ENCODE results near the gene DCLK1. TPM values are rescaled to one million over a fixed set of nuclear protein-coding genes. Genes with fewer than 3 reads are reported as not detected.

The DCLK1 gene
- total RNA-seq, 1 experiment from 2014 or later = not detected

- intact Hi-C loops (cut with micrococcal nuclease; ENCODE audit: unreplicated experiment) = no loop called here
- Mint-ChIP-seq H3K4me3 (ENCODE audit: unreplicated experiment) (no peak overlapping the region), H3K27me3 (ENCODE audit: insufficient read depth, unreplicated experiment) (no peaks in the 10 kb centered on the region), H3K36me3 (ENCODE audit: insufficient read depth, unreplicated experiment) (no peaks in the 10 kb centered on the region), H3K4me1 (ENCODE audit: low read depth, unreplicated experiment) (no peaks in the 10 kb centered on the region), H3K27ac (ENCODE audit: unreplicated experiment) (no peak overlapping the region), H3K9me3 (ENCODE audit: unreplicated experiment) (peaks cover 16% of the 10 kb centered on the region)
- POLR2A ChIA-PET = no interaction called here
- H3K9me3 ChIP-seq = no peaks in the 10 kb centered on the region
- no peak for TF ChIP-seq CTCF (IDR thresholded peaks at IDR 0.05; ENCODE audit: insufficient read depth in 1 of 2, low read depth in 1 of 2, low read length in 1 of 2, severe bottlenecking in 1 of 2, unreplicated experiment in 1 of 2)
- no peaks in the 10 kb centered on the region for H3K27me3 ChIP-seq (replicated peaks; ENCODE audit: control insufficient read depth, insufficient read depth, low read length)
- CTCF ChIA-PET = no interaction called here
- no peaks in the 10 kb centered on the region for H3K36me3 ChIP-seq (ENCODE audit: control insufficient read depth, insufficient read depth, low read length)
- H3K4me3 ChIP-seq (ENCODE audit: low read depth, low read length) = no peak overlapping the region
- DNase-seq = no peak
- BruUV-seq (replicated peaks) = no TSS peak
- no peaks in the 10 kb centered on the region for H3K4me1 ChIP-seq
These were observed 104.7 kb downstream of the DCLK1 start for GRCh38 chr13:36026531-36026930.

GRCh38 chr13:36014763-36015162, 116.4 kb downstream of the DCLK1 start:
- no TSS peak for BruUV-seq (replicated peaks)
- Mint-ChIP-seq H3K9me3 (ENCODE audit: unreplicated experiment) (peaks cover 15% of the 10 kb centered on the region), H3K36me3 (ENCODE audit: insufficient read depth, unreplicated experiment) (no peaks in the 10 kb centered on the region), H3K27ac (ENCODE audit: unreplicated experiment) (no peak overlapping the region), H3K4me1 (ENCODE audit: low read depth, unreplicated experiment) (no peaks in the 10 kb centered on the region), H3K4me3 (ENCODE audit: unreplicated experiment) (no peak overlapping the region), H3K27me3 (ENCODE audit: insufficient read depth, unreplicated experiment) (no peaks in the 10 kb centered on the region)
- CTCF ChIA-PET = no interaction called here
- DNase-seq = no peak
- intact Hi-C loops (cut with micrococcal nuclease; ENCODE audit: unreplicated experiment) = no loop called here
- Histone ChIP-seq H3K4me3 (ENCODE audit: low read depth, low read length) (no peak overlapping the region), H3K27me3 (replicated peaks; ENCODE audit: control insufficient read depth, insufficient read depth, low read length) (no peaks in the 10 kb centered on the region), H3K36me3 (ENCODE audit: control insufficient read depth, insufficient read depth, low read length) (no peaks in the 10 kb centered on the region), H3K9me3 (no peaks in the 10 kb centered on the region), H3K4me1 (no peaks in the 10 kb centered on the region)
- POLR2A ChIA-PET = no interaction called here
- TF ChIP-seq CTCF (IDR thresholded peaks at IDR 0.05; ENCODE audit: insufficient read depth in 1 of 2, low read depth in 1 of 2, low read length in 1 of 2, severe bottlenecking in 1 of 2, unreplicated experiment in 1 of 2) = no peak

DNA sequence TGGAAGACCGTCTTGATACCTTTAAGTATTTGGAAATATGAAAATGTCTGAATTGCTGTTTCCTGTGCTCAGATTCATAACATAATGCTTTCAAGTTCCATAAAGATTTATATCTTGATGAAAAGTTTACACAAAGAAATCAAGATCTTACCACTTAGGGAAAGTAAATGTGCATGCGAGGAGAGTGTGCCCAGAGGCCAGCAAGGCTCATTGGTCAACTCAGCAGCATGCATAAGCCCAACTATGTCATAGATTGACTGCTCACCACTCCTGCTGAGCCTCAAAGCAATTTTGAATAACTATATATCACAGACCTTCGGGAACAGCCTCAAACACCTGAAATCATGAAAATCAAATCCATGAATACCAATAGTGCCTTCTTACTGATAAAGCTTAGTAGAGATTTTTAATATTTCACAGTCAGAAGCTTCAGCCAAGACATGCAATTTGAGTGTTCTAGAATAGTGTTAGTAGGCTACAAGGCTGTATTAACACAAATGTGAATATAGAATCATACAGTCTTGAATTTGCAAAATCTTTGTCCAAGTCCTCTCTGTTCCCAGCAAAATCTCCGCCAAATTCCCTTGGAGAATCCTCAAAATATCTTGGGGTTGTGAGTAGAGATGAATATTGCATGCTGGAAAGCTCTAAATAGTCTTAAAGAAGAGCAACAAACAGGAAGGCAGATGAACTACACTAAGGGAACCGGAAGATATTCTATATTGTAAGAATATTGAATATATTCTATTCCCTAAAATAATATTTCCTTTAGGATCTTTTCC, 124.1 kb downstream of the DCLK1 start:
- ChIA-PET CTCF (no interaction called here), POLR2A (no interaction called here)
- H3K4me3 ChIP-seq (ENCODE audit: low read depth, low read length) = no peak overlapping the region
- no TSS peak for BruUV-seq (replicated peaks)
- Mint-ChIP-seq H3K27me3 (ENCODE audit: insufficient read depth, unreplicated experiment) (no peaks in the 10 kb centered on the region), H3K27ac (ENCODE audit: unreplicated experiment) (no peak overlapping the region), H3K4me3 (ENCODE audit: unreplicated experiment) (no peak overlapping the region), H3K9me3 (ENCODE audit: unreplicated experiment) (no peaks in the 10 kb centered on the region), H3K4me1 (ENCODE audit: low read depth, unreplicated experiment) (no peaks in the 10 kb centered on the region), H3K36me3 (ENCODE audit: insufficient read depth, unreplicated experiment) (no peaks in the 10 kb centered on the region)
- no peaks in the 10 kb centered on the region for H3K36me3 ChIP-seq (ENCODE audit: control insufficient read depth, insufficient read depth, low read length)
- no peak for DNase-seq
- intact Hi-C loops (cut with micrococcal nuclease; ENCODE audit: unreplicated experiment) = no loop called here
- H3K4me1 ChIP-seq = no peaks in the 10 kb centered on the region
- TF ChIP-seq CTCF (IDR thresholded peaks at IDR 0.05; ENCODE audit: insufficient read depth in 1 of 2, low read depth in 1 of 2, low read length in 1 of 2, severe bottlenecking in 1 of 2, unreplicated experiment in 1 of 2) = no peak
- H3K9me3 ChIP-seq = no peaks in the 10 kb centered on the region; the same call in 1 of the 2 replicates
- H3K27me3 ChIP-seq (replicated peaks; ENCODE audit: control insufficient read depth, insufficient read depth, low read length) = no peaks in the 10 kb centered on the region
